ENCODE measurements around the gene CTAGE1.

CTAGE1 gene

DNA sequence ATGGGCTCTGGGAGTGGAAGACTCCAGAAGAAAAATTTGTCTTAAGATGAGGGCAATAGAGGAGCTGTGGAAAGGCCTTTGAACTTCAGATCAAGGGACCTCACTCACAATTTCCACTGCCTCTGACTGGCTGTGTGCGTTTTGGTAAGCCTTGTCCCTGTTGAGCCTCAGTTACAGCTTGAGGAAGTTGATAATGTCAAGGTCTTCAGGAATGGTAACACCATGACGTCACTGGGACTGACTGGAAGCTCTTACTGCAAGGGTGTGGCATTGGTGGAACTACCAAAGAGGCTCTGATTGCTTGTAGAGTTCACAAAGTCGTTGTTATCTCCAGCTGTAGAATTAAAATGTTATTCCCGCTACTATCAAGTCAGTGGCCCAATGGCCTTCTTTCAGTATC lies 29.2 kb upstream of the CTAGE1 start:
- no peaks in the 10 kb centered on the region for H3K9me3 ChIP-seq
- H3K4me1 ChIP-seq (ENCODE audit: control insufficient read depth in 1 of 2, insufficient read depth in 1 of 2, low read depth in 1 of 2, low read length in 1 of 2), result no peaks in the 10 kb centered on the region
- H3K27me3 ChIP-seq, result no peaks in the 10 kb centered on the region
- TF ChIP-seq, protein P1, sequence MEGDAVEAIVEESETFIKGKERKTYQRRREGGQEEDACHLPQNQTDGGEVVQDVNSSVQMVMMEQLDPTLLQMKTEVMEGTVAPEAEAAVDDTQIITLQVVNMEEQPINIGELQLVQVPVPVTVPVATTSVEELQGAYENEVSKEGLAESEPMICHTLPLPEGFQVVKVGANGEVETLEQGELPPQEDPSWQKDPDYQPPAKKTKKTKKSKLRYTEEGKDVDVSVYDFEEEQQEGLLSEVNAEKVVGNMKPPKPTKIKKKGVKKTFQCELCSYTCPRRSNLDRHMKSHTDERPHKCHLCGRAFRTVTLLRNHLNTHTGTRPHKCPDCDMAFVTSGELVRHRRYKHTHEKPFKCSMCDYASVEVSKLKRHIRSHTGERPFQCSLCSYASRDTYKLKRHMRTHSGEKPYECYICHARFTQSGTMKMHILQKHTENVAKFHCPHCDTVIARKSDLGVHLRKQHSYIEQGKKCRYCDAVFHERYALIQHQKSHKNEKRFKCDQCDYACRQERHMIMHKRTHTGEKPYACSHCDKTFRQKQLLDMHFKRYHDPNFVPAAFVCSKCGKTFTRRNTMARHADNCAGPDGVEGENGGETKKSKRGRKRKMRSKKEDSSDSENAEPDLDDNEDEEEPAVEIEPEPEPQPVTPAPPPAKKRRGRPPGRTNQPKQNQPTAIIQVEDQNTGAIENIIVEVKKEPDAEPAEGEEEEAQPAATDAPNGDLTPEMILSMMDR (IDR thresholded peaks at IDR 0.05), result no peak
- no peak overlapping the region for H3K4me3 ChIP-seq (ENCODE audit: low read depth in 1 of 2, low read length in 1 of 2)
- H3K36me3 ChIP-seq, result no peaks in the 10 kb centered on the region
- no peak overlapping the region for H3K27ac ChIP-seq

DNA sequence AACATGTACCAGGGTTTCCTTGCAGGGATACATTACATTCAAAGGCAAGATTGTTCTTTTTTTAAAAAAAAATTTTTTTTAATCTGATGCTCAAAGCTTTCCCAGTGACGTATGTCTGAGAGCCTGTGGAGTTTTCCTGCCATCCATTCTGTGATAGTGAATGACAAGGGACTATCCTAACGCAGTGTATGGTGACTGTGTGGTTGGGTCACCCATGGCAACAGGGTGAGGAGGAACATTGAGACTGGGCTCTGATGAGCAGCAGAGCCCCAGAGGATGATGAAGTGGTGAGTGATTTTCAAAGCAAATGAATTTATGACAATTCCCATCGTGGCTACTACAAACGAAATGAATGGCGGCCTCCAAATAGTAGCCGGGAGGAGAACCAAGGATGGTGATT lies 28.6 kb upstream of the CTAGE1 start:
- no peaks in the 10 kb centered on the region for H3K9me3 ChIP-seq
- no peak overlapping the region for H3K27ac ChIP-seq
- no peaks in the 10 kb centered on the region for H3K27me3 ChIP-seq
- no peaks in the 10 kb centered on the region for H3K4me1 ChIP-seq (ENCODE audit: control insufficient read depth in 1 of 2, insufficient read depth in 1 of 2, low read depth in 1 of 2, low read length in 1 of 2)
- H3K36me3 ChIP-seq, result no peaks in the 10 kb centered on the region
- H3K4me3 ChIP-seq (ENCODE audit: low read depth in 1 of 2, low read length in 1 of 2), result no peak overlapping the region
- TF ChIP-seq, protein P1 (IDR thresholded peaks at IDR 0.05), result no peak

DNA sequence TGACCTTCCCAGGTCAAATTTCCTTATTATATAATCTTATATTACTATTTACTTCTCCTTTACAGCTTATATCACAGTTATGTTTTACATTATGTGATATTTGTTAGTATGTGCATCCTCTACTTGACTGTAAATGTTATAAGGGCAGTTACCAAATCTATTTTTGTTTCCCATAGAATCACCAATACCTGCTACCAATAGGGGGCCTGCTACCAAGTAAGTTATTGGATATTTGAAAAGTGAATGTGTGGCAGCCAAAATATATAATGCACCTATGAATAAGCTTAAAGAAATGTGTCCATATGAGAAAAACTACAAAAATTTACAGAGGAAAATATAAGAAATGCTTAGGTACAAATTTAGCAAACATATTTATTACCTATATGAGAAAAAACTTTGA lies 23.9 kb upstream of the CTAGE1 start:
- Histone ChIP-seq H3K27me3 (no peaks in the 10 kb centered on the region), H3K36me3 (no peaks in the 10 kb centered on the region), H3K27ac (no peak overlapping the region), H3K4me1 (ENCODE audit: control insufficient read depth in 1 of 2, insufficient read depth in 1 of 2, low read depth in 1 of 2, low read length in 1 of 2) (no peaks in the 10 kb centered on the region), H3K9me3 (no peaks in the 10 kb centered on the region), H3K4me3 (ENCODE audit: low read depth in 1 of 2, low read length in 1 of 2) (no peak overlapping the region)
- TF ChIP-seq, protein P1 (IDR thresholded peaks at IDR 0.05), result no peak

DNA sequence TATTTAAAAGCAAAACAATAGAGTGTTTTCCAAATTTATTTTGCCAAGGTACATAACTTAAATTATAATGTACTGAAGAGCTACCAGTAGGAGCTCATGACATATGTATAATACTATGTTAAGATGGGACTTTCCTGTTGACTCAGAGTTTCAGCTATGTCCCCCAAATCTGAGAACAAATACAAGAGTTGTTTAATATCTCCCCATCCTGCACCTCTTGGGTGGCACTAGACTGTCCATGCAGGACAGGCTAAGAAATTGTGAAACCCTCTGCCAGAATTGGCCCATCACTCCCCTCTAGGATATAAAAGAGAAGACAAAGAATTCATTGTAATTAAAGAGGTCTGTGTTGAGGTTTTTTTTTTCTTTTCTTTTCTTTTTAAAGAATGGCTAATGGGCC lies 21.7 kb upstream of the CTAGE1 start:
- Histone ChIP-seq H3K27me3 (no peaks in the 10 kb centered on the region), H3K4me3 (ENCODE audit: low read depth in 1 of 2, low read length in 1 of 2) (no peak overlapping the region), H3K36me3 (no peaks in the 10 kb centered on the region), H3K9me3 (no peaks in the 10 kb centered on the region), H3K4me1 (ENCODE audit: control insufficient read depth in 1 of 2, insufficient read depth in 1 of 2, low read depth in 1 of 2, low read length in 1 of 2) (no peaks in the 10 kb centered on the region), H3K27ac (no peak overlapping the region)
- TF ChIP-seq, protein P1 (IDR thresholded peaks at IDR 0.05), result no peak

DNA sequence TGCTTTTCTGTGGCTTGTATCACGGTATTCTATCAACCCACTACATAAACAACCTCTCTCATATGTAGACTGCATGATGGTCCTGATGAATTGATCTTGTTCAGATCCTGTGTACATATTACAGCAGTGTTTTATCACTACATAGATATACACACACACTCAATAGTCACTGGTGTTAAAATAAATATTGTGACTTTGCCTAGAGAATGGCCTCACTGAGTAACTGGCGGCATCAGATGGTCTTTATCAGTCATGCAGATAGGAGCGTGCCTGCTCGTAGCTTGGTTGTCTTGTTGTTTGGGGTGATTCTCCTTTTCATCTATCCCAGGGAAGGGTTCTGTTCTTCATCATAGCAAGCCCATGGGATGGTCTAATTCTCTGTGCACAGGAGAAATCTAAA lies 18.4 kb upstream of the CTAGE1 start:
- Histone ChIP-seq H3K9me3 (no peaks in the 10 kb centered on the region), H3K27me3 (no peaks in the 10 kb centered on the region), H3K4me1 (ENCODE audit: control insufficient read depth in 1 of 2, insufficient read depth in 1 of 2, low read depth in 1 of 2, low read length in 1 of 2) (no peaks in the 10 kb centered on the region), H3K27ac (no peak overlapping the region), H3K36me3 (no peaks in the 10 kb centered on the region), H3K4me3 (ENCODE audit: low read depth in 1 of 2, low read length in 1 of 2) (no peak overlapping the region)
- TF ChIP-seq, protein P1 (IDR thresholded peaks at IDR 0.05), result no peak
